PC-9 (cell line): ENCODE data around the gene NTM.

Experiments used
- EZH2 ChIP-seq: fragments of 200-600 bp; sonication (generic); IDR thresholded peaks from 2 replicates; pipeline ENCODE4 v1.8.0; 2017; ENCODE audit warnings: antibody characterized with exemption, low read depth
- TF ChIP-seq, protein P1 (sequence below): fragments of 200-600 bp; sonication (generic); conservative IDR thresholded peaks from 2 replicates; pipeline ENCODE4 v1.6.1; 2017; ENCODE audit warnings: mixed run types, antibody characterized with exemption, mild to moderate bottlenecking, moderate library complexity

DNA sequence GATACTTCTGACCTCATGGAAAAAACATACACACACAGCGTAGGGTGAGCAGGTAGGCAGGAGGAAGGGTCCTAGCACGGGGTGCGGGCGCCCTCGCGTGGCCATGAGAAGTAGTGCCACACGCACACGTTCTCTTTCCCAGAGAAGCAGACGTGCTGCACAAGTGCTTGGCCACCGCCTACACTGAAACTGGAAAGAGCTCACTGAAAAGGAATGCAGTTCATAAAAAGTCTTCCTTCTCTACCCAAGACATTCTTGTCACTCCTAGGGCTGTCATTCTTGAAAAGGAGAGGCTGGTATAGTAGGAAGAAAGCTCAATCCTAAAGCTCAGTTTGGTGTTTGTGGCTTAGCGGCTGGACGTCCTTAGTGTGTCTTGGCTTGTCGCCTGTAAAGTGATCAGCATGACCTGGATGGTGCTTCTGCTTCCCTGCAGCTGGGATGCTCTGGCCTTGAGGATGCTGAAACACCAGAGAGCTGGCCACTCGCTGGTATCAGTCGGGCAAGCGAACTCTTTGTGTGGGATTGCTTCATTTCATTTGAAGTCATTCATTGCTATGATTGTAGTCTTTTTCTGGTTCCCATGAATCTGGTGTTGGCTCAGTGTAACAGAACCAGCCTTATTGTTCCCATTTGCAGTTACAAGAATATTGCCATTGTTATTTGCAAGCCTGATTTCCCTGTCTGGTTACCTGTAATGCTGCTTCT lies 303.8 kb downstream of the NTM start:
- TF ChIP-seq, protein P1, sequence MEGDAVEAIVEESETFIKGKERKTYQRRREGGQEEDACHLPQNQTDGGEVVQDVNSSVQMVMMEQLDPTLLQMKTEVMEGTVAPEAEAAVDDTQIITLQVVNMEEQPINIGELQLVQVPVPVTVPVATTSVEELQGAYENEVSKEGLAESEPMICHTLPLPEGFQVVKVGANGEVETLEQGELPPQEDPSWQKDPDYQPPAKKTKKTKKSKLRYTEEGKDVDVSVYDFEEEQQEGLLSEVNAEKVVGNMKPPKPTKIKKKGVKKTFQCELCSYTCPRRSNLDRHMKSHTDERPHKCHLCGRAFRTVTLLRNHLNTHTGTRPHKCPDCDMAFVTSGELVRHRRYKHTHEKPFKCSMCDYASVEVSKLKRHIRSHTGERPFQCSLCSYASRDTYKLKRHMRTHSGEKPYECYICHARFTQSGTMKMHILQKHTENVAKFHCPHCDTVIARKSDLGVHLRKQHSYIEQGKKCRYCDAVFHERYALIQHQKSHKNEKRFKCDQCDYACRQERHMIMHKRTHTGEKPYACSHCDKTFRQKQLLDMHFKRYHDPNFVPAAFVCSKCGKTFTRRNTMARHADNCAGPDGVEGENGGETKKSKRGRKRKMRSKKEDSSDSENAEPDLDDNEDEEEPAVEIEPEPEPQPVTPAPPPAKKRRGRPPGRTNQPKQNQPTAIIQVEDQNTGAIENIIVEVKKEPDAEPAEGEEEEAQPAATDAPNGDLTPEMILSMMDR, result peak; percentile 85
- TF ChIP-seq EZH2, result no peak
